OCI-LY1 (cell line): ENCODE results near the gene MAPKBP1.

ENCODE experiments used
- CTCF ChIP-seq: fragments of 200-600 bp; sonication (generic), shearing (Covaris generic); IDR thresholded peaks from 2 replicates; pipeline ENCODE4 v1.5.1; 2017; ENCODE audit warnings: mild to moderate bottlenecking, antibody characterized with exemption, low read length, moderate library complexity, mixed read lengths
- EZH2 ChIP-seq: fragments of 200-600 bp; sonication (generic), shearing (Covaris generic); IDR thresholded peaks from 2 replicates; pipeline ENCODE4 v1.8.0; 2017; ENCODE audit warnings: borderline replicate concordance, mixed run types, mild to moderate bottlenecking, antibody characterized with exemption, low read length, moderate library complexity, mixed read lengths

GRCh38 chr15:41827880-41828806, 53.9 kb downstream of the MAPKBP1 start, which contains the start of gene JMJD7:
- TF ChIP-seq CTCF (no peak), EZH2 (no peak)
